HepG2 (cell line): Measurements from ENCODE around the gene LRIG1. TPM values are rescaled to one million over a fixed set of nuclear protein-coding genes. Genes with fewer than 3 reads are reported as not detected.
A peak's percentile ranks its signal among the peaks of the same experiment; 100 is the strongest.

ENCODE experiments used
- AGO2 ChIP-seq: fragments of 200-400 bp; formaldehyde crosslinking; optimal IDR thresholded peaks from 2 replicates; pipeline ENCODE3; 2017; ENCODE audit warnings: mild to moderate bottlenecking, low read depth, low read length, moderate library complexity
- BCL3 ChIP-seq: sonication (generic); formaldehyde crosslinking; IDR thresholded peaks from 2 replicates; pipeline ENCODE4 v1.5.1; 2020; ENCODE audit warnings: mild to moderate bottlenecking, missing genetic modification reagents, moderate library complexity
- CBX2 ChIP-seq, 2 experiments: fragments of 200-600 bp in 1 of 2; sonication (generic); formaldehyde crosslinking in 1 of 2; IDR thresholded peaks; 2 replicates each; pipeline versions ENCODE4 v1.7.0 to v1.8.1; 2018 to 2022; ENCODE audit warnings: low read depth in 2 of 2, low read length in 1 of 2, mild to moderate bottlenecking in 1 of 2, missing genetic modification reagents in 1 of 2
- E2F2 ChIP-seq: sonication (generic); formaldehyde crosslinking; IDR thresholded peaks from 2 replicates; pipeline ENCODE4 v1.4.0; 2020; ENCODE audit warnings: missing genetic modification reagents, borderline replicate concordance
- FOXP4 ChIP-seq: sonication (generic); formaldehyde crosslinking; IDR thresholded peaks from 2 replicates; pipeline ENCODE4 v1.4.0; 2020; ENCODE audit warnings: missing genetic modification reagents
- HNRNPH1 ChIP-seq: fragments of 200-400 bp; formaldehyde crosslinking; optimal IDR thresholded peaks from 2 replicates; pipeline ENCODE3; 2017; ENCODE audit warnings: mild to moderate bottlenecking, low read depth, low read length
- MIER2 ChIP-seq: IDR thresholded peaks from 2 replicates; pipeline ENCODE4 v1.6.1; 2016; ENCODE audit warnings: missing biosample characterization, missing genetic modification reagents
- NFE2 ChIP-seq: sonication (generic); formaldehyde crosslinking; IDR thresholded peaks from 2 replicates; pipeline ENCODE4 v1.4.0; 2020; ENCODE audit warnings: missing genetic modification reagents
- TBX2 ChIP-seq: sonication (generic); formaldehyde crosslinking; IDR thresholded peaks from 2 replicates; pipeline ENCODE4 v1.5.0; 2020; ENCODE audit warnings: missing genetic modification reagents, mild to moderate bottlenecking, borderline replicate concordance
- THAP9 ChIP-seq: sonication (generic); formaldehyde crosslinking; IDR thresholded peaks from 2 replicates; pipeline ENCODE4; 2020; ENCODE audit warnings: missing genetic modification reagents, mild to moderate bottlenecking, borderline replicate concordance
- ZNF124 ChIP-seq: sonication (generic); formaldehyde crosslinking; IDR thresholded peaks from 2 replicates; pipeline ENCODE4 v1.4.0; 2020; ENCODE audit warnings: missing genetic modification reagents
- ZNF142 ChIP-seq: sonication (generic); formaldehyde crosslinking; IDR thresholded peaks from 2 replicates; pipeline ENCODE4 v1.4.0; 2020; ENCODE audit warnings: missing genetic modification reagents
- ZNF256 ChIP-seq: sonication (generic); formaldehyde crosslinking; conservative IDR thresholded peaks from 2 replicates; pipeline ENCODE4 v1.4.0; 2020; ENCODE audit warnings: missing genetic modification reagents
- ZNF264 ChIP-seq: sonication (generic); formaldehyde crosslinking; IDR thresholded peaks from 2 replicates; pipeline ENCODE4 v1.4.0; 2020; ENCODE audit warnings: missing genetic modification reagents
- ZNF326 ChIP-seq: sonication (generic); formaldehyde crosslinking; IDR thresholded peaks from 2 replicates; pipeline ENCODE4 v1.4.0; 2020; ENCODE audit warnings: missing genetic modification reagents, borderline replicate concordance
- ZNF775 ChIP-seq: sonication (generic); formaldehyde crosslinking; IDR thresholded peaks from 2 replicates; pipeline ENCODE4 v1.4.0; 2020; ENCODE audit warnings: missing genetic modification reagents, mild to moderate bottlenecking, moderate library complexity, borderline replicate concordance
- polyA plus RNA-seq, 8 experiments: library from polyadenylated mRNA; depleted of rRNA in 3 of 8; stranded (reverse) in 7 of 8; unstranded in 1 of 8; fragments of >200 nt; fragmentation: Illumina TruSeq in 4 of 8; extraction: Trizol in 4 of 8; gene quantifications; 2 replicates each; pipeline versions ENCODE4 v1.2.1 to v1.2.3, GENCODE V29; 2011 to 2016; ENCODE audit warnings: low read depth in 4 of 8, missing spikeins in 1 of 8, mixed read lengths in 1 of 8; ENCODE audit not compliant: insufficient read depth in 1 of 8
- total RNA-seq, 5 experiments: library from RNA; depleted of rRNA; stranded (reverse); fragments of >200 nt; fragmentation: Illumina TruSeq; extraction: Trizol; gene quantifications; 2 replicates each; pipeline ENCODE4 v1.2.3, GENCODE V29; 2016; ENCODE audit warnings: low read depth in 1 of 5

The LRIG1 gene
- total and polyA plus RNA-seq, 2 of the 13 experiments (the other 11 are each of a cell fraction or from before 2014, with no cell fraction given): 17.8 to 24.8 TPM

GRCh38 chr3:66463054-66463631 lies 37.7 kb downstream of the LRIG1 start (continued):
- TF ChIP-seq BCL3 (CRISPR knock-in tag) (no peak), FOXP4 (CRISPR knock-in tag) (peak; percentile 83), ZNF256 (no peak), NFE2 (CRISPR knock-in tag) (no peak), MIER2 (CRISPR knock-in tag) (no peak), E2F2 (CRISPR knock-in tag) (no peak), ZNF326 (CRISPR knock-in tag) (no peak), ZNF142 (CRISPR knock-in tag) (no peak), THAP9 (CRISPR knock-in tag) (no peak), ZNF124 (0 out of 2 replicates have a peak, but pooled peaks have one; percentile 39), TBX2 (CRISPR knock-in tag) (peak; percentile 76), ZNF775 (CRISPR knock-in tag) (no peak), HNRNPH1 (no peak), ZNF264 (CRISPR knock-in tag) (peak; percentile 90), CBX2 (IDR thresholded peaks at IDR 0.05; ENCODE audit: low read depth, low read length) (no peak), CBX2 (CRISPR knock-in tag; IDR thresholded peaks at IDR 0.05; ENCODE audit: low read depth) (no peak), AGO2 (no peak)
